Endothelial cell of umbilical vein (primary cell): ENCODE results near the gene CLSTN2. TPM values are rescaled to one million over a fixed set of nuclear protein-coding genes. Genes with fewer than 3 reads are reported as not detected.

Experiments
- BruUV-seq: library from RNA; stranded (reverse); fragments of 400-500 nt; replicated peaks from 2 replicates; lab custom pipeline; 2021; lab: Mats Ljungman, UMichigan
- CTCF ChIA-PET: fragments of 300-600, 350-600 bp; sonication (Branson Sonifier 250); formaldehyde crosslinking; loops from one replicate; lab custom pipeline; 2021; ENCODE audit warnings: antibody characterized with exemption, inconsistent platforms; lab: Charles Lee
- POLR2A ChIA-PET: fragments of 300-600, 350-600 bp; sonication (Branson Sonifier 250); formaldehyde crosslinking; loops from one replicate; lab custom pipeline; 2021; ENCODE audit warnings: antibody characterized with exemption, inconsistent platforms; lab: Charles Lee
- DNase-seq: peaks from one replicate; pipeline ENCODE4 v3.0.0-alpha.2; 2011; ENCODE audit warnings: low read depth, low spot score
- FAIRE-seq: peaks from 2 replicates; lab custom pipeline; 2011; peaks lifted over from hg19 to GRCh38; lab: Jason Lieb, UNC
- H2AFZ ChIP-seq: 2 replicates; pipeline ENCODE4 v1.6.0; 2012; ENCODE audit warnings: low read depth, low read length, control low read depth, inconsistent platforms
- H3K27ac ChIP-seq: 2 replicates; pipeline ENCODE4 v1.5.1; 2011; ENCODE audit warnings: low read depth, mild to moderate bottlenecking, control low read depth, low read length, moderate library complexity; ENCODE audit not compliant: insufficient read depth
- H3K27me3 ChIP-seq, 2 experiments: 2 replicates each; pipeline versions ENCODE4 v1.6.0 to v1.6.1; 2011; ENCODE audit warnings: low read length in 2 of 2, mixed read lengths in 1 of 2; ENCODE audit not compliant: control insufficient read depth in 2 of 2, insufficient read depth in 2 of 2
- H3K36me3 ChIP-seq, 2 experiments: 2 replicates in 1 of 2; 3 replicates in 1 of 2; pipeline ENCODE4 v1.5.1; 2011; ENCODE audit warnings: low read length in 2 of 2, mild to moderate bottlenecking in 1 of 2, moderate library complexity in 1 of 2; ENCODE audit not compliant: control insufficient read depth in 2 of 2, insufficient read depth in 2 of 2; ENCODE audit errors: extremely low read depth in 1 of 2
- H3K4me1 ChIP-seq: 3 replicates; pipeline ENCODE4 v1.5.1; 2011; ENCODE audit warnings: mild to moderate bottlenecking, low read length; ENCODE audit not compliant: control insufficient read depth, insufficient read depth; ENCODE audit errors: extremely low read depth
- H3K4me2 ChIP-seq: 2 replicates; pipeline ENCODE4 v1.6.1; 2011; ENCODE audit warnings: low read length, control low read depth, mixed read lengths; ENCODE audit not compliant: insufficient read depth
- H3K4me3 ChIP-seq, 3 experiments: fragments of 200-600 bp in 1 of 3; sonication (generic), shearing (Covaris generic) in 1 of 3; replicated peaks in 1 of 3; 2 replicates each; pipeline ENCODE4 v1.5.1; 2011 to 2016; ENCODE audit warnings: control low read depth in 3 of 3, low read length in 3 of 3, mild to moderate bottlenecking in 2 of 3, inconsistent platforms in 1 of 3, low read depth in 1 of 3, moderate library complexity in 1 of 3; ENCODE audit not compliant: insufficient read depth in 1 of 3
- H3K79me2 ChIP-seq: 2 replicates; pipeline ENCODE4 v1.6.0; 2012; ENCODE audit warnings: low read length, inconsistent platforms; ENCODE audit not compliant: control insufficient read depth, insufficient read depth
- H3K9ac ChIP-seq: replicated peaks from 2 replicates; pipeline ENCODE3; 2011; ENCODE audit warnings: low read length, control low read depth; ENCODE audit not compliant: insufficient read depth; ENCODE audit errors: extremely low read depth
- H3K9me1 ChIP-seq: replicated peaks from 3 replicates; pipeline ENCODE4 v1.6.0; 2011; ENCODE audit warnings: mild to moderate bottlenecking, low read length; ENCODE audit not compliant: control insufficient read depth, insufficient read depth; ENCODE audit errors: extremely low read depth
- H3K9me3 ChIP-seq: replicated peaks from 2 replicates; pipeline ENCODE4 v1.5.1; 2012; ENCODE audit warnings: low read length, inconsistent platforms; ENCODE audit not compliant: control insufficient read depth, insufficient read depth
- H4K20me1 ChIP-seq: replicated peaks from 2 replicates; pipeline ENCODE3; 2011; ENCODE audit warnings: mild to moderate bottlenecking, low read length; ENCODE audit not compliant: control insufficient read depth, insufficient read depth; ENCODE audit errors: extremely low read depth
- EZH2 ChIP-seq: IDR thresholded peaks from 2 replicates; pipeline ENCODE4 v1.6.1; 2012; ENCODE audit warnings: borderline replicate concordance, low read depth, mild to moderate bottlenecking, moderate library complexity, low read length, inconsistent platforms; ENCODE audit not compliant: severe bottlenecking
- FOS ChIP-seq: IDR thresholded peaks from 2 replicates; pipeline ENCODE4 v1.6.1; 2011; ENCODE audit warnings: mild to moderate bottlenecking, low read length, moderate library complexity, borderline replicate concordance; ENCODE audit not compliant: insufficient read depth
- GATA2 ChIP-seq: IDR thresholded peaks from 2 replicates; pipeline ENCODE4 v1.7.0; 2011; ENCODE audit warnings: low read depth, mild to moderate bottlenecking, moderate library complexity, mixed read lengths, low read length; ENCODE audit not compliant: insufficient read length, insufficient read depth
- JUN ChIP-seq: IDR thresholded peaks from 2 replicates; pipeline ENCODE4 v1.6.1; 2011; ENCODE audit warnings: borderline replicate concordance, low read depth; ENCODE audit not compliant: insufficient read length, insufficient read depth
- MYC ChIP-seq: IDR thresholded peaks from one replicate; pipeline ENCODE4 v1.6.1; 2011; ENCODE audit warnings: mild to moderate bottlenecking, low read depth, low read length
- POLR2A ChIP-seq: IDR thresholded peaks from 2 replicates; pipeline ENCODE4 v1.6.1; 2012; ENCODE audit warnings: low read depth, mild to moderate bottlenecking, control low read depth, low read length
- POLR2AphosphoS5 ChIP-seq: IDR thresholded peaks from 2 replicates; pipeline ENCODE4 v1.6.1; 2012; ENCODE audit warnings: low read depth, mild to moderate bottlenecking, control low read depth, low read length, moderate library complexity; ENCODE audit not compliant: insufficient read depth
- dilution Hi-C: fragments of 300-500 bp; cut with MboI; formaldehyde crosslinking; loops from one replicate; pipeline ENCODE4 v1.15.0; 2019; ENCODE audit warnings: low sequenced_read_pairs; ENCODE audit not compliant: extremely low pct_ligation_motif_present
- intact Hi-C: fragments of 100-400 bp; cut with micrococcal nuclease; formaldehyde crosslinking; loops from one replicate; pipeline ENCODE4 v1.10.0; 2022
- polyA plus RNA-seq, 4 experiments: library from polyadenylated mRNA; depleted of rRNA in 3 of 4; stranded (reverse) in 3 of 4; unstranded in 1 of 4; fragments of >200 nt; gene quantifications; 2 replicates each; pipeline versions ENCODE4 v1.2.1 to v1.2.3, GENCODE V29; 2011 to 2012; ENCODE audit warnings: missing spikeins in 1 of 4
- total RNA-seq: library from RNA; stranded (reverse); gene quantifications from 2 replicates; pipeline ENCODE4 v1.2.3, GENCODE V29; 2021
- TF ChIP-seq, protein P1 (sequence below): IDR thresholded peaks from 2 replicates; pipeline ENCODE4 v1.6.1; 2011; ENCODE audit not compliant: insufficient read depth, insufficient read length
- TF ChIP-seq, protein P2 (sequence below), 2 donors: IDR thresholded peaks; 1 replicate in 1 of 2; 2 replicates in 1 of 2; pipeline ENCODE4 v1.5.1; 2011; ENCODE audit warnings: low read length in 2 of 2, mild to moderate bottlenecking in 2 of 2, moderate library complexity in 2 of 2, control low read depth in 1 of 2, inconsistent platforms in 1 of 2, low read depth in 1 of 2; ENCODE audit not compliant: insufficient read depth in 1 of 2; ENCODE audit errors: extremely low read depth in 1 of 2

Gene CLSTN2
- total and polyA plus RNA-seq, 2 donors (not counting 3 experiments of a cell fraction or from before 2014, with no cell fraction given) = 0.26 to 0.38 TPM

DNA sequence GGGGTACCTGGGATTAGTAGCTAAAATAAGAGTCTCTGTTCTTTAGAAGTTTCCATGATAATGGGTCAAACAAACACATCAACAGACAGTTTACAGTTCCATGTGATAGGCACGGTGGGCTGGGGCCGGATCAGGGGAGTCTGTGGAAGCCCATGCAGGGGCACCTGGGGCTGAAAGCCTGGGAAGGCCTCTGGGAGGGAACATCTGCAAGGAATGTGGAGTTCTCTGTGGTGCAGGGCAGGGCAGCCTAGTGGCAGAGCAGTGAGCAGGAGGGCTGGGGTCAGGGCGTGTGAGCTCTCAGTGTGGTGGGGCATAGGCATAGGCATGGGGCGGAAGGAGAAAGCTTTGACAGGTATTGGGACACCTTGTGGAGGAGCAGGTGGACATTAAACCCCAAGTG lies 535.2 kb downstream of the CLSTN2 start:
- no peaks in the 10 kb centered on the region for H3K36me3 ChIP-seq
- intact Hi-C loops (no loop called here), dilution Hi-C loops (no loop called here)
- DNase-seq = no peak
- H3K9me3 ChIP-seq = no peaks in the 10 kb centered on the region
- H3K9ac ChIP-seq = no peak overlapping the region
- no peak overlapping the region for H2AFZ ChIP-seq
- no peaks in the 10 kb centered on the region for H3K27me3 ChIP-seq
- no peaks in the 10 kb centered on the region for H3K9me1 ChIP-seq
- H3K79me2 ChIP-seq = no peaks in the 10 kb centered on the region
- H3K27ac ChIP-seq = no peak overlapping the region
- POLR2A ChIA-PET = no interaction called here
- no peaks in the 10 kb centered on the region for H4K20me1 ChIP-seq
- H3K4me3 ChIP-seq = no peak overlapping the region
- no peak for TF ChIP-seq POLR2AphosphoS5
- no peak for TF ChIP-seq MYC
- no peak for TF ChIP-seq EZH2
- no peak for TF ChIP-seq POLR2A
- TF ChIP-seq, protein P1, sequence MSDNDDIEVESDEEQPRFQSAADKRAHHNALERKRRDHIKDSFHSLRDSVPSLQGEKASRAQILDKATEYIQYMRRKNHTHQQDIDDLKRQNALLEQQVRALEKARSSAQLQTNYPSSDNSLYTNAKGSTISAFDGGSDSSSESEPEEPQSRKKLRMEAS = no peak
- TF ChIP-seq, protein P2, sequence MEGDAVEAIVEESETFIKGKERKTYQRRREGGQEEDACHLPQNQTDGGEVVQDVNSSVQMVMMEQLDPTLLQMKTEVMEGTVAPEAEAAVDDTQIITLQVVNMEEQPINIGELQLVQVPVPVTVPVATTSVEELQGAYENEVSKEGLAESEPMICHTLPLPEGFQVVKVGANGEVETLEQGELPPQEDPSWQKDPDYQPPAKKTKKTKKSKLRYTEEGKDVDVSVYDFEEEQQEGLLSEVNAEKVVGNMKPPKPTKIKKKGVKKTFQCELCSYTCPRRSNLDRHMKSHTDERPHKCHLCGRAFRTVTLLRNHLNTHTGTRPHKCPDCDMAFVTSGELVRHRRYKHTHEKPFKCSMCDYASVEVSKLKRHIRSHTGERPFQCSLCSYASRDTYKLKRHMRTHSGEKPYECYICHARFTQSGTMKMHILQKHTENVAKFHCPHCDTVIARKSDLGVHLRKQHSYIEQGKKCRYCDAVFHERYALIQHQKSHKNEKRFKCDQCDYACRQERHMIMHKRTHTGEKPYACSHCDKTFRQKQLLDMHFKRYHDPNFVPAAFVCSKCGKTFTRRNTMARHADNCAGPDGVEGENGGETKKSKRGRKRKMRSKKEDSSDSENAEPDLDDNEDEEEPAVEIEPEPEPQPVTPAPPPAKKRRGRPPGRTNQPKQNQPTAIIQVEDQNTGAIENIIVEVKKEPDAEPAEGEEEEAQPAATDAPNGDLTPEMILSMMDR (IDR thresholded peaks at IDR 0.05; ENCODE audit: extremely low read depth in 1 of 2, insufficient read depth in 1 of 2, low read depth in 1 of 2, low read length in 2 of 2) = no peak
- no peak for TF ChIP-seq GATA2
- no peak for TF ChIP-seq FOS
- TF ChIP-seq JUN = no peak
- CTCF ChIA-PET = no interaction called here
- BruUV-seq = no TSS peak
- no peak for FAIRE-seq
- H3K4me2 ChIP-seq = no peak overlapping the region
- no peaks in the 10 kb centered on the region for H3K4me1 ChIP-seq
